ENCODE data around the gene THYN1. TPM values are rescaled to one million over a fixed set of nuclear protein-coding genes. Genes with fewer than 3 reads are reported as not detected.

The THYN1 gene
- total and polyA plus RNA-seq, 5 donors from 2014 or later, result 35.2 to 148 (median 143) TPM

DNA sequence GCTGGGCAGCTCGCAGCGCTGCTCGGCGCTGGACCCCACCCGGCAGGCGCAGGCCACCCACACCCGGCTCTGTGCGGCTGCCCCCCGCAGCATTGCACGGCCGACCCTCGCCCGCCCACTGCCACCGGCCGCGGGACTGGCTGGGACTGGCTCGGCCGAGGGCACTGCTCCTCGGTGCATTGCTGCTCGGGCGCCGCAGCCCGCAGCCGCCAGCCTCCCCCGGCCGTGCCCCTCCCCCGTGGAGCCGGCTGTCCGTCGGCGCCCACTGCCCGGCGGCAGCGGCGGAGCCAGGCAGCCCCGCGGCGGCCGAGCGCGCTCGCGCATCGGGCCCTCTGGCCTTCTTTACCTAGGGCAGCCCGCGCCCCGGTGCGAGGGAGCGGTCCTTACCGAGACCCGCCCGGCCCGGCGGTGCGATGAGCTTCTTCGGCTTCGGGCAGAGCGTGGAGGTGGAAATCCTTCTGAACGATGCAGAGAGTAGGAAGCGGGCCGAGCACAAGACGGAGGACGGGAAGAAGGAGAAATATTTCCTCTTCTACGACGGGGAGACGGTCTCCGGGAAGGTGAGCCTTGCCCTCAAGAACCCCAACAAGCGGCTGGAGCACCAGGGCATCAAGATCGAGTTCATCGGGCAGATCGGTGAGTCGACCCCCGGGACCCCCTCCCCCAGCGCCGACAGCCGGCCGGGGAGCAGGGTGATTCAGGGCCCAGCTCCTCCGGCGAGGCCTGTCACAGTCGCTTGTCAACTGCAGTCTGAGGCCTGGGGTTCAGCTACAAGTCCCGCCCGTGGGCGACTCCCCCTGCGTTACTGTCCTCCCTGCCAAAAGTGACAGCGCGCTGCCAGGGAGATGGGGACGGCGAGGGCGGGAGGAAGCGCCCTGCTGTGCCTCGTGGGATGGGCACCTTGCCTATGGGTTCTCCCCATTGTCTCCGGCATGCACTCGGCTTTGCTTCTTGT lies 28.2 kb downstream of the THYN1 start:
- Mint-ChIP-seq H3K36me3 (peaks cover 16% of the 10 kb centered on the region), H3K4me3 (peak overlapping the region; percentile 94 to 100 (median 96)), H3K9me3 (peaks cover 0 to 2% (median 0%) of the 10 kb centered on the region in 7 donors), H3K27ac (peak overlapping the region; percentile 61 to 93 (median 93)), H3K27me3 (peaks cover 5% of the 10 kb centered on the region), H3K4me1 (peaks cover 58 to 80% (median 67%) of the 10 kb centered on the region in 4 donors)
- Histone ChIP-seq H3K27me3 (ENCODE audit: control insufficient read depth, insufficient read depth, low read length) (no peaks in the 10 kb centered on the region), H3K9me3 (ENCODE audit: control insufficient read depth in 2 of 2, low read length in 2 of 2) (no peaks in the 10 kb centered on the region), H3K4me1 (ENCODE audit: control insufficient read depth, insufficient read depth, low read length, poor library complexity, severe bottlenecking) (peaks cover 53% of the 10 kb centered on the region), H3K4me3 (ENCODE audit: low read depth, low read length) (peak overlapping the region; percentile 81), H3K36me3 (ENCODE audit: control insufficient read depth, insufficient read depth, low read length) (peaks cover 2% of the 10 kb centered on the region), H3K27ac (ENCODE audit: insufficient read depth, low read length, poor library complexity, severe bottlenecking) (peak overlapping the region; percentile 98)
- ATAC-seq (ENCODE audit: low read depth in 2 of 2), result peak in 1 of 2 donors; percentile 4
- DNase-seq, result peak; percentile 23 to 79 (median 38)

DNA sequence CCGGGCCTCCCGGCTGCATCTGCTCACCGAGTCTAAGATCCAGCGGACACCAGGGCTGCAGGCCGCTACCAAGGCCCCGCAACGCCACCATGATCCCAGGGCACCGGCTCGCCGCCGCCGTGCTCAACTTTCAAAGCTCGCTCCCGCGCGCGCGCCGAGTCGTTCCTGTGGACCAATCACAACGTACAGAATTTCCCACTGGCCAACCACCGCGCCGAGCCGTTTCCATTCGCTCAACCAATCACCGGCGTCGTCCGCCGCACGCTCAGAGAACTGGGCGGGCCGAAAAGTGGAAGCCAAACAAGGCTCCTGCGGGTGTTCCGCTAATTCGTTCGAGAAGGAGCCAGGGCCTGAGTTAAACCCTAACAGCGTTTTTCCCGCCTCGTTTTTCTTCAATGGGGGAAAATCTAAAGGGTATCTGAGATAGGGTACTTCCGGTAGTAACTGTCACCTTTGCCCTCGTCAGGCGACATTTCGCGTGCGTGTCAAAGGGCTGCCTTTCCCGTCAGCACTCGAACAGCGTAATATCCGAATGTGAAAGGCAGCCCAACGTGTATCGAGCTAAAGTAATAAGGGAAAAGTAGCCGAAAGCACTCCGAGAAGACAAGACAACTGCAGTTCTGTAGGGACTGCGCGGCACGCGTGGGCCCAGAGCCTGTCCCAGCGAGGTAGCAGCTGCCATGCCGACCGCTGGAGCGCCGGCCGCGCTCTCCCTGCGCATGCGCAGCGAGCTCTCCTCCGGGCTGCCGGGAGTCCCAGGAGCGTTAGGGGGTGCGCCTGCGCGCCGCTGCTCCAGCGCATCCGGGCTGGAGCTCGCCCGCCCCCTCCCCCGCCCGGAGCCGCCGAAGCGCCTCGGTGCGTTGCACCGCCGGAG lies 29.1 kb downstream of the THYN1 start, which contains the start of the genes NCAPD3 and VPS26B:
NCAPD3 (minus strand) TSS at position 132 of the 874 bp plus-strand sequence; CDS start at position 91, 41 bp downstream.
VPS26B (plus strand) TSS at position 836 of the 874 bp plus-strand sequence. CDS start 452 bp downstream, outside the sequence.
- H3K9me3 Mint-ChIP-seq, result peaks cover 0 to 2% (median 0%) of the 10 kb centered on the region in 7 donors
- H3K4me3 ChIP-seq (ENCODE audit: low read depth, low read length), result peak within 1 kb of the TSS; percentile 97
- peak; percentile 83 to 86 for ATAC-seq (ENCODE audit: low read depth in 2 of 2)
- peak; percentile 93 to 98 (median 96) for DNase-seq
- H3K4me1 Mint-ChIP-seq, result peaks cover 50 to 72% (median 58%) of the 10 kb centered on the region in 4 donors
- peaks cover 5% of the 10 kb centered on the region for H3K27me3 Mint-ChIP-seq
- H3K27ac Mint-ChIP-seq, result peak within 1 kb of the TSS; percentile 98 to 99 (median 98)
- no peaks in the 10 kb centered on the region for H3K27me3 ChIP-seq (ENCODE audit: control insufficient read depth, insufficient read depth, low read length)
- H3K4me3 Mint-ChIP-seq, result peak within 1 kb of the TSS; percentile 97 to 100 (median 97)
- no peaks in the 10 kb centered on the region for H3K9me3 ChIP-seq (ENCODE audit: control insufficient read depth in 2 of 2, low read length in 2 of 2)
- H3K27ac ChIP-seq (ENCODE audit: insufficient read depth, low read length, poor library complexity, severe bottlenecking), result peak within 1 kb of the TSS; percentile 98
- peaks cover 19% of the 10 kb centered on the region for H3K36me3 Mint-ChIP-seq
- peaks cover 44% of the 10 kb centered on the region for H3K4me1 ChIP-seq (ENCODE audit: control insufficient read depth, insufficient read depth, low read length, poor library complexity, severe bottlenecking)
- peaks cover 4% of the 10 kb centered on the region for H3K36me3 ChIP-seq (ENCODE audit: control insufficient read depth, insufficient read depth, low read length)

DNA sequence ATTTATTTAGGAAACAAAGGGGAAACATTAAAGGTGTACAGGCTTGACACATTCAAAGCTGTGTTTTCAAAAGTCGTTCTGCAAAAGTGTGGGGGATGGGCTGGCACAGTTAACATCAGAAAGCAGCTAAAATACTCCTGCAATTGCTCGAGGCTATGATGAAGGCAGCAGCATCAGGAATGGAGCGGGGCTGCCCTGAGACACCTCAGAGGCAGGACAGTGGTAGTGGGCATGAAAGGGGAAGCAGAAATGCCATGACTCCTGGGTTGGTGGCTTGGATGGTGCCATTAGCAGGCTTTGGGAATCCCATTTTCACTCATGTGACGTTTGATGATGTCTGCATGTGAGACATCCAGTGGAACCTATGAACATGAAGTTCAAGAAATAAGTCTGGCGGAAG lies 30.0 kb downstream of the THYN1 start:
- Histone ChIP-seq H3K27ac (ENCODE audit: insufficient read depth, low read length, poor library complexity, severe bottlenecking) (peak overlapping the region; percentile 98), H3K4me1 (ENCODE audit: control insufficient read depth, insufficient read depth, low read length, poor library complexity, severe bottlenecking) (peaks cover 42% of the 10 kb centered on the region), H3K4me3 (ENCODE audit: low read depth, low read length) (peak overlapping the region; percentile 97), H3K36me3 (ENCODE audit: control insufficient read depth, insufficient read depth, low read length) (peaks cover 9% of the 10 kb centered on the region), H3K27me3 (ENCODE audit: control insufficient read depth, insufficient read depth, low read length) (no peaks in the 10 kb centered on the region), H3K9me3 (ENCODE audit: control insufficient read depth in 2 of 2, low read length in 2 of 2) (no peaks in the 10 kb centered on the region)
- Mint-ChIP-seq H3K27ac (peak overlapping the region; percentile 85 to 98 (median 91)), H3K9me3 (peaks cover 0 to 2% (median 0%) of the 10 kb centered on the region in 7 donors), H3K36me3 (peaks cover 24% of the 10 kb centered on the region), H3K4me1 (peaks cover 53 to 74% (median 57%) of the 10 kb centered on the region in 4 donors), H3K4me3 (peak overlapping the region; percentile 92 to 100 (median 97)), H3K27me3 (peaks cover 5% of the 10 kb centered on the region)
- DNase-seq, result peak in 2 of 3 donors; percentile 8 to 36
- no peak for ATAC-seq (ENCODE audit: low read depth in 2 of 2)

DNA sequence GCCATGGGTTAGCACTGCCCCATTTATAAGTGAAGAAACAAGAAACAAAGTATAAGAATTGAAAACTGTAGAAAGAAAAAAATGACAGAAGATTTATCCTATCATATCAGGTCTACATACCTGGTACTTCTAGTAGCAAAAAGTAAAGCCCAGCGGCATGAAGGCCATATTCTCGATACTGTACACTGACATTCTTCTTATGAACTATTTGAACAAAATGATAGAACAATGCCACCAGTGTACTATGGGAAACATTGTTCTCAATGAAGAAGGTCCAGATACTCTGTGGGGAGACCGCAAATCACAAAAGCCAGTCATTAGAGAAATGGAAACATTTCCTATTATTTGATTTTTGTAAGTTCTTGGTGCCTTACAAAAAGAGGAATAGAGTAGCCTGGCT lies 36.3 kb downstream of the THYN1 start:
- Histone ChIP-seq H3K27ac (ENCODE audit: insufficient read depth, low read length, poor library complexity, severe bottlenecking) (no peak overlapping the region), H3K36me3 (ENCODE audit: control insufficient read depth, insufficient read depth, low read length) (peaks cover 22% of the 10 kb centered on the region), H3K4me3 (ENCODE audit: low read depth, low read length) (no peak overlapping the region), H3K4me1 (ENCODE audit: control insufficient read depth, insufficient read depth, low read length, poor library complexity, severe bottlenecking) (no peaks in the 10 kb centered on the region), H3K27me3 (ENCODE audit: control insufficient read depth, insufficient read depth, low read length) (no peaks in the 10 kb centered on the region), H3K9me3 (ENCODE audit: control insufficient read depth in 2 of 2, low read length in 2 of 2) (no peaks in the 10 kb centered on the region)
- DNase-seq, result no peak
- no peak for ATAC-seq (ENCODE audit: low read depth in 2 of 2)
- H3K4me1 Mint-ChIP-seq, result peaks cover 33 to 47% (median 44%) of the 10 kb centered on the region in 4 donors
- H3K4me3 Mint-ChIP-seq, result no peak overlapping the region
- peak overlapping the region in 1 of 3 donors; percentile 23 for H3K27ac Mint-ChIP-seq
- H3K36me3 Mint-ChIP-seq, result peaks cover 18% of the 10 kb centered on the region
- H3K9me3 Mint-ChIP-seq, result peaks cover 0 to 2% (median 0%) of the 10 kb centered on the region in 7 donors
- no peaks in the 10 kb centered on the region for H3K27me3 Mint-ChIP-seq

DNA sequence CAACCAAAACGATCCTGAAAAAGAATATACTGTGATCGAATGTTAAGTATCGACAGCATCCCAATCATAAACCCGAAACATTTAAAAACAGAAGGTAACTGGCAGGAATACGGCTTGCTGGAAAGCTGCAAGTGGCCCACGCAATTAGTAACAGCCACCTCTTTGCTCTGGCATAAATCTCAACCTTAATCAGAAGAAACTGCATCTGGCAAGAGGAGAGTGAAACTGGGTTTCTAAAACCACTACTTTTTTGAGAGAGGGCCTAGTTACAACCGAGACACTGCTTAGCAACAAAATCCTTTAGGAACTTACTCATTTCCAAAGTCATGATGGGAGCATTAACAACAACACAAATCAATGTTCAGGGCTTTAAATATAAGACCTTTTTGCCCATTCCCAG lies 37.3 kb downstream of the THYN1 start:
- Histone ChIP-seq H3K36me3 (ENCODE audit: control insufficient read depth, insufficient read depth, low read length) (peaks cover 22% of the 10 kb centered on the region), H3K27ac (ENCODE audit: insufficient read depth, low read length, poor library complexity, severe bottlenecking) (no peak overlapping the region), H3K4me1 (ENCODE audit: control insufficient read depth, insufficient read depth, low read length, poor library complexity, severe bottlenecking) (no peaks in the 10 kb centered on the region), H3K4me3 (ENCODE audit: low read depth, low read length) (no peak overlapping the region), H3K9me3 (ENCODE audit: control insufficient read depth in 2 of 2, low read length in 2 of 2) (no peaks in the 10 kb centered on the region), H3K27me3 (ENCODE audit: control insufficient read depth, insufficient read depth, low read length) (no peaks in the 10 kb centered on the region)
- Mint-ChIP-seq H3K9me3 (peaks cover 0 to 2% (median 0%) of the 10 kb centered on the region in 7 donors), H3K36me3 (peaks cover 24% of the 10 kb centered on the region), H3K4me1 (peaks cover 29 to 56% (median 44%) of the 10 kb centered on the region in 4 donors), H3K27ac (peak overlapping the region in 1 of 3 donors; percentile 23), H3K27me3 (no peaks in the 10 kb centered on the region), H3K4me3 (no peak overlapping the region)
- ATAC-seq (ENCODE audit: low read depth in 2 of 2) (no peak), DNase-seq (no peak)

DNA sequence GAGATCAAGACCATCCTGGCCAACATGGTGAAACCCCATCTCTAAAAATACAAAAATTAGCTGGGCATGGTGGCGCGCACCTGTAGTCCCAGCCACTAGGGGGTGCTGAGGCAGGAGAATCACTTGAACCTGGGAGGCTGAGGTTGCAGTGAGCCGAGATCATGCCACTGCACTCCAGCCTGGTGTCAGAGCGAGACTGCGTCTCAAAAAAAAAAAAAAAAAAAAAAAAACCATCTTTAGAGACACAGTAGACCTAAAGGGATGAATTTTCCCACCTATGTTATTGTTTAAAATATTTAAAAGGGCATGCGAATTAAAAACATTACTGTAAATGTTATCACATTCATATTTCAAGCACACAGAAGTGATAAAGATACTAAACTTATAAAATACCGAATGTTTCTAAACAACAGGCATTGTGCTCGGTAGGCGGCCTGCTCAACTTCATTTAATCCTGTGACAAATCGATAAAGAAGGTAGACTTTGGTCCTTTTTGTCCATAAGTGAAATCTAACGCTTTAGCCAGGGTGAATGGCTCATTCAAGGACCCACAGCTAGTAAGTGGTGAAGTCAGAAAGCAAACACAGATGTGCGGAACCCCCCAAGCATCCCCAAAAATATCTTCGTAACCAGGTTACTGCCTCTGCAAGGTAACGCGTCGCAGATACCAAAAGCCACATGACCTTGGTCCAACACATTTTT lies 45.5 kb downstream of the THYN1 start:
- H3K27me3 Mint-ChIP-seq, result no peaks in the 10 kb centered on the region
- peaks cover 58% of the 10 kb centered on the region for H3K36me3 Mint-ChIP-seq

More for the DNA sequence above, 45.5 kb downstream of the THYN1 start:
- Mint-ChIP-seq H3K4me3 (no peak overlapping the region), H3K9me3 (no peaks in the 10 kb centered on the region), H3K27ac (no peak overlapping the region), H3K4me1 (peaks cover 10 to 16% (median 13%) of the 10 kb centered on the region in 4 donors)
- H3K4me1 ChIP-seq (ENCODE audit: control insufficient read depth, insufficient read depth, low read length, poor library complexity, severe bottlenecking), result no peaks in the 10 kb centered on the region
- H3K9me3 ChIP-seq (ENCODE audit: control insufficient read depth in 2 of 2, low read length in 2 of 2), result no peaks in the 10 kb centered on the region
- DNase-seq (peak; percentile 45 to 68 (median 58)), ATAC-seq (ENCODE audit: low read depth in 2 of 2) (no peak)
- peaks cover 57% of the 10 kb centered on the region for H3K36me3 ChIP-seq (ENCODE audit: control insufficient read depth, insufficient read depth, low read length)
- no peak overlapping the region for H3K4me3 ChIP-seq (ENCODE audit: low read depth, low read length)
- H3K27me3 ChIP-seq (ENCODE audit: control insufficient read depth, insufficient read depth, low read length), result no peaks in the 10 kb centered on the region
- no peak overlapping the region for H3K27ac ChIP-seq (ENCODE audit: insufficient read depth, low read length, poor library complexity, severe bottlenecking)

Data from CD4-positive, CD25-positive, alpha-beta regulatory T cell (primary cell).